H1 (cell line): ENCODE measurements around the gene DAGLA. TPM values are rescaled to one million over a fixed set of nuclear protein-coding genes. Genes with fewer than 3 reads are reported as not detected.

Experiments
- CBX5 ChIP-seq: fragments of 300-800, 300-1000 bp; sonication (generic); IDR thresholded peaks from 2 replicates; pipeline ENCODE4 v1.7.1; 2016; ENCODE audit warnings: antibody characterized with exemption, low read length, low read depth
- CBX8 ChIP-seq: fragments of 300-800, 300-1000 bp; sonication (generic); IDR thresholded peaks from 2 replicates; pipeline ENCODE4 v1.7.1; 2016; ENCODE audit warnings: low read depth, low read length, borderline replicate concordance
- RAD21 ChIP-seq, 2 experiments: IDR thresholded peaks in 1 of 2; conservative IDR thresholded peaks in 1 of 2; 2 replicates each; pipeline ENCODE4 v1.6.1; 2011; ENCODE audit warnings: low read depth in 2 of 2, low read length in 2 of 2, improper control_type of control experiment in 1 of 2, inconsistent platforms in 1 of 2, mild to moderate bottlenecking in 1 of 2, moderate library complexity in 1 of 2
- SP2 ChIP-seq: IDR thresholded peaks from 2 replicates; pipeline ENCODE4 v1.6.1; 2012; ENCODE audit warnings: mild to moderate bottlenecking, low read length, inconsistent platforms
- polyA plus RNA-seq, 7 experiments: library from polyadenylated mRNA; depleted of rRNA in 3 of 7; stranded (reverse) in 5 of 7; unstranded in 2 of 7; fragments of >200 nt in 5 of 7; fragments of 200-250 nt in 2 of 7; gene quantifications; 1 replicate in 5 of 7; 2 replicates in 1 of 7; 4 replicates in 1 of 7; pipeline versions ENCODE4 v1.2.1 to v1.2.3, GENCODE V29; 2011 to 2013; ENCODE audit warnings: missing spikeins in 2 of 7, mixed read lengths in 2 of 7
- total RNA-seq: library from RNA; stranded (reverse); fragmentation: NEBNext Ultra II Directional; extraction: Animal tissue kit (Norgen Biotek cat#: 25700); gene quantifications from 2 replicates; pipeline ENCODE4 v1.2.1, GENCODE V29; 2021

The DAGLA gene
- total and polyA plus RNA-seq, 2 of the 8 experiments (the other 6 are each of a cell fraction or from before 2014, with no cell fraction given), result 3.6 to 6.6 TPM

DNA sequence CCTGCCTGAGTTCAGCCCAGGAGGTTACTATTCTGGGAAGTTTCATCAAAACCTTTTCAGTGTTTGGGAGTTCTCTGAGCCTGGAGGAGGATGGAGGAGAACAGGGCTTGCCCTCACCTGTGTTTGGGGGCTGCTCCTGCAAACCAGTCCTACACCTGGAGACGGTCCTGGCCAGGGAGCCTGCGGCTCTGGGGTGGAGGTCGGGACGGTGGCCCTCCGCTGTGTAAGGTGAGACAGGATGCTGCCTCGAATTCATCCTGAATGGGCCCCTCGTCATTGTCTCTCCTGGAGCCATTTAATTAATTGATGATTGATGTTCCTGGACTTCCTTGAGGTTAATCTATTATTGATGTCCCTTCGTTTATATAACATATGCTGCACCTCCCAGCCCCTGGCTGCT, 6.3 kb downstream of the DAGLA start (continued):
- TF ChIP-seq CBX8, result no peak
- no peak for TF ChIP-seq RAD21 (IDR thresholded peaks at IDR 0.05 in 1 of 2, conservative IDR thresholded peaks at IDR 0.05 in 1 of 2; ENCODE audit: low read depth in 2 of 2, low read length in 2 of 2)
- TF ChIP-seq CBX5, result no peak
- TF ChIP-seq SP2, result no peak
